Neuron (in vitro differentiated cells): ENCODE results near the gene CADM4.
"Not testable (repeated sequence)": the region's sequence is repeated elsewhere in the genome, so short reads cannot be mapped to it uniquely, and the experiment has no call there.

Experiments used
- H2AFZ ChIP-seq: one replicate; pipeline ENCODE4 v1.6.1; 2013; ENCODE audit warnings: low read depth, mild to moderate bottlenecking, inconsistent platforms, low read length, moderate library complexity
- H3K27me3 ChIP-seq: one replicate; pipeline ENCODE4 v1.6.1; 2013; ENCODE audit warnings: low read length; ENCODE audit not compliant: insufficient read depth
- H3K36me3 ChIP-seq: one replicate; pipeline ENCODE4 v1.6.1; 2013; ENCODE audit warnings: low read length; ENCODE audit not compliant: insufficient read depth
- H3K4me1 ChIP-seq: one replicate; pipeline ENCODE4 v1.6.1; 2013; ENCODE audit warnings: low read length; ENCODE audit not compliant: insufficient read depth
- H3K4me3 ChIP-seq: 2 replicates; pipeline ENCODE4 v1.5.1; 2013; ENCODE audit warnings: mild to moderate bottlenecking, low read length, moderate library complexity
- H3K9me3 ChIP-seq: one replicate; pipeline ENCODE4 v1.6.1; 2013; ENCODE audit warnings: low read length

Gene CADM4, protein sequence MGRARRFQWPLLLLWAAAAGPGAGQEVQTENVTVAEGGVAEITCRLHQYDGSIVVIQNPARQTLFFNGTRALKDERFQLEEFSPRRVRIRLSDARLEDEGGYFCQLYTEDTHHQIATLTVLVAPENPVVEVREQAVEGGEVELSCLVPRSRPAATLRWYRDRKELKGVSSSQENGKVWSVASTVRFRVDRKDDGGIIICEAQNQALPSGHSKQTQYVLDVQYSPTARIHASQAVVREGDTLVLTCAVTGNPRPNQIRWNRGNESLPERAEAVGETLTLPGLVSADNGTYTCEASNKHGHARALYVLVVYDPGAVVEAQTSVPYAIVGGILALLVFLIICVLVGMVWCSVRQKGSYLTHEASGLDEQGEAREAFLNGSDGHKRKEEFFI

DNA sequence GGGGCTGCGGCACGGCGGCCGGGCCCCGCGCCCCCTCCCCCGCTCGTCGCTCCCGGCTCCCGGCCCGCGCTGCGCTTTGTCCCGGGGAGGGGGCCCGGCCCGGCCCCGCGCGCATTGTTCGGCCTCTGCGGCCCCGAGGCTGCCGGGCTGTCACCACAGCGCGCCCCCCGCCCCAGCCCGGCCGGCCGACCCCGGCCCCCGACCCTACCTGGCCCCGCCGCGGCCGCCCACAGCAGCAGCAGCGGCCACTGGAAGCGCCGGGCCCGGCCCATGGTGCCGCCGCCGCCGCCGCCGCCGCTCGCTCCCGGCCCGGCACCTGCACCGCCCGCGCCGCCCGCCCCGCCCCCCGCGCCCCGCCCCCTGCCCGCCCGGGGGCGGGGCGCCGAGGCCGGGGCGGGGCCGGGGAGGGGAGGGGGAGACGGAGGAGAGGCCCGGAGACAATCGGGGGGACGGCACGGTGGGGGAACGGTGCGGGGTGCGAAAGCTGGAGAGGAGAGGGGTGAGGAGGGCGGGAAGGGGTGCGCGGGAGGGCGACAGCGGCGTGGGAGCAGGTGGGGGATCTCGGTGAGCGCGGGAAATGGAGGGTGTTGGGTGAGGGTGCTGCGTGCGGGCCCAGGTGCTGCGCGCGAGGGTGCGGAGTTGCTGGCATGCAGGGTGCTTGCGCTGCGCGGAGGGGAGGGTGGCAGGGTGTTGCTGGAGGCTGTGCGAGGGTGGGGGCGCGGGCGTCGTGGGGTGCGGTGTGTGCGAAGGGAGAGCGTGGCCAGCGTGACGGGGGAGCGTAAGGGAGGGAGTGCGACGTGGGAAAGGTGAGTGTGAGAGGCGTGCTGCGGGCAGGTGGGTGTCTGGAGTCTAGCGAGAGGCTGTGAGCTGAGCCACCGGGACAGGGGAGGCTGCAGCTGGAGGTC is at the start of gene CADM4:
TSS of gene CADM4 (minus strand) at position 332 of the 905 bp plus-strand sequence. CDS start at position 272, 60 bp downstream.
- H3K27me3 ChIP-seq: no peaks in the 10 kb centered on the region
- H3K36me3 ChIP-seq: no peaks in the 10 kb centered on the region
- peak within 1 kb of the TSS; percentile 86 for H2AFZ ChIP-seq
- H3K9me3 ChIP-seq: no peaks in the 10 kb centered on the region
- H3K4me3 ChIP-seq: peak within 1 kb of the TSS; percentile 92
- peaks cover 44% of the 10 kb centered on the region for H3K4me1 ChIP-seq

- no peaks in the 10 kb centered on the region for H3K36me3 ChIP-seq
- H3K4me1 ChIP-seq: peaks cover 11% of the 10 kb centered on the region
Observed at GRCh38 chr19:43688059-43688701, 48.5 kb upstream of the CADM4 start.

DNA sequence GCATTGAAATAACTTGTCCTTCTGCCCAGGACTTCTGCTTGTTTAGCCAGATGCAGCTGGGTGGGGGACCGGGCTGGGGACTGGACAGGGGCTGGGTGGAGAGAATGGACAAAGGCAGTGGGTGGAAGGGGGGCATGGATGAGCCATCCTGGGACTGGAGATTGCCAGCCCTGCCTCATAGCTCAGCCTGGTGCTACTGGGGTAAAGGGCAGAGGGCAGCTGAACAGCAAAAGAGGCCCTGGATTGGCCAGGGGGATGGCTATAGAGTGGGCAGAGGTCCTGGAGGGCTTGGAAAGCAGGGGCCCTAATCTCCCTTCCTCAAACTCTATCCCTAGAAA is 48.0 kb upstream of the CADM4 start:
- Histone ChIP-seq H3K4me1 (peaks cover 11% of the 10 kb centered on the region), H3K36me3 (no peaks in the 10 kb centered on the region), H3K9me3 (no peaks in the 10 kb centered on the region), H3K4me3 (no peak overlapping the region), H2AFZ (no peak overlapping the region), H3K27me3 (no peaks in the 10 kb centered on the region)

More at GRCh38 chr19:43688059-43688701, 48.5 kb upstream of the CADM4 start:
- no peak overlapping the region for H2AFZ ChIP-seq
- H3K27me3 ChIP-seq: no peaks in the 10 kb centered on the region
- no peak overlapping the region for H3K4me3 ChIP-seq
- H3K9me3 ChIP-seq: no peaks in the 10 kb centered on the region

GRCh38 chr19:43684326-43684725 is 44.7 kb upstream of the CADM4 start:
- Histone ChIP-seq H3K4me1 (peaks cover 11% of the 10 kb centered on the region), H3K9me3 (no peaks in the 10 kb centered on the region), H2AFZ (no peak overlapping the region), H3K27me3 (no peaks in the 10 kb centered on the region), H3K4me3 (no peak overlapping the region), H3K36me3 (no peaks in the 10 kb centered on the region)

DNA sequence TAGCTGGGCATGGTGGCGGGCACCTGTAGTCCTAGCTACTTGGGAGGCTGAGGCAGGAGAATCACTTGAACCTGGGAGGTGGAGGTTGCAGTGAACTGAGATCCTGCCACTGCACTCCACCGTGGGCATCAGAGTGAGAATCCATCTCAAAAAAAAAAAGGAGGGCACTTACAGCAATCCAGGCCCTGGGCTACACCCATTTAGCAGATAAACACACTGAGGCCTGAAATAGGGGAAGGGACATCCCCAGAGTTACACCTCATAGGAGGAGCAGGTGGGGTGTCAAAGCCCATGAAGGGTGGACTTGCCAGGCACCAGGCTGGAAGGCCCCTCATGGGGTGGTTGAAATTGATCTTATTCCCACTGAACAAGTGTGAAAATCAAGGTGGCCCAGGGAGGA is 44.3 kb upstream of the CADM4 start:
- Histone ChIP-seq H2AFZ (no peak overlapping the region), H3K4me3 (no peak overlapping the region), H3K9me3 (no peaks in the 10 kb centered on the region), H3K27me3 (no peaks in the 10 kb centered on the region), H3K4me1 (peaks cover 11% of the 10 kb centered on the region), H3K36me3 (no peaks in the 10 kb centered on the region)

DNA sequence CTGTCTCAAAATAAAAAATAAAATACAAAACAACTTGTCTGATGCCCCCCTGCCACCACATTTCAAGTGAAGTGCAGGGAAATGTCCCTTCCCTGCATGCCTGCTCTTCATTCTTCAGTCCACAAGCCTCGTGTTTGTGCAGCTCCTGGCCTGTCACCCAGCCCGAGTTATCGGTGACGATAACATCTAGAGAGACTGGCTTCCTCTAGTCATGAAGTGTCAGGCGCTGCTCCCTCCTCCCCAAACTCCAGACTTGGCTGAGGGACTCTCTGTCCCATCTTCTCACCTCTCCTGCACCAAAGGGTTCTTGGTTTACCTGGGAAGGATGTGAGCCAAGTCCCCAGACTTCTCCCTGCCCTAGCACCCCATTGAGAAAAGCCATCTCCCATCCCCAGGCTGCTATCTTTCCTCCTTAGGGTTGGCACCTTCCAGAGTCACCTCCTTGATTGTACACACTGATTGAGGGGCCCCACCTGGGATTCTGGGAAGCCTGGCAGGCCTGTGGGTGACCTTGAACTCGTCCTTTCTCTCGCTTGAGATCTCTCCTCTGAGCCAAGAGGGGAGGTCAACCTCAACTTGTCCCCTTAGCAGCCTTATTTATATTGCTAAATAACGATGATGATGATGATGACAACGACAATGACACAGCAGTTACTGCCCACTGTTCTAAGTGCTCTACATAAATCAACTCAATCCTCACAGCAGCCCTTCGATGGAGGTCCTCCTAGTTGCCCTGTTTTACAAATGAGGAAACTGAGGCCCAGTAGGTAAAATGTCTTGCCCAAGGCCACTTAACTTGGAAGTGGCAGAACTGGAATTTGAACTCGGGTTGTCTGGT is 43.4 kb upstream of the CADM4 start:
- Histone ChIP-seq H3K4me3 (no peak overlapping the region), H2AFZ (no peak overlapping the region), H3K36me3 (no peaks in the 10 kb centered on the region), H3K27me3 (no peaks in the 10 kb centered on the region), H3K4me1 (peaks cover 11% of the 10 kb centered on the region), H3K9me3 (no peaks in the 10 kb centered on the region)

DNA sequence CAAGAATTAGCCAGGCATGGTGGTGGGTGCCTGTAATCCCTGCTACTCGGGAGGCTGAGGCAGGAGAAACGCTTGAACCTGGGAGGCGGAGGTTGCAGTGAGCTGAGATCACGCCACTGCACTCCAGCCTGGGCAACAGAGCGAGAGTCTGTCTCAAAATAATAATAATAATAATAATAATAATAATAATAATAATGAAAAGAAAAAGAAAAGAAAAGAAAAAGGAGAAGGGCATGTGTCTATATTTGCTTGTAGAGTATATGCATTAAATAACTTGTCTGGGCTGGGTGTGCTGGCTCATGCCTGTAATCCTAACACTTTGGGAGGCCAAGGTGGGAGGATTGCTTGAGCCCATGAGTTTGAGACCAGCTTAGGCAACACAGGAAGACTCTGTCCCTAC is 42.6 kb upstream of the CADM4 start:
- not testable (repeated sequence) for H3K27me3 ChIP-seq, H3K4me1 ChIP-seq, H3K36me3 ChIP-seq, H2AFZ ChIP-seq, H3K9me3 ChIP-seq, H3K4me3 ChIP-seq

GRCh38 chr19:43681821-43682220 is 42.2 kb upstream of the CADM4 start:
- peaks cover 4% of the 10 kb centered on the region for H3K27me3 ChIP-seq
- H3K9me3 ChIP-seq: no peaks in the 10 kb centered on the region
- H3K4me1 ChIP-seq: peaks cover 1% of the 10 kb centered on the region
- no peak overlapping the region for H2AFZ ChIP-seq
- no peaks in the 10 kb centered on the region for H3K36me3 ChIP-seq
- no peak overlapping the region for H3K4me3 ChIP-seq

- Histone ChIP-seq H3K27me3 (peaks cover 6% of the 10 kb centered on the region), H3K36me3 (no peaks in the 10 kb centered on the region), H2AFZ (no peak overlapping the region), H3K9me3 (no peaks in the 10 kb centered on the region), H3K4me3 (no peak overlapping the region), H3K4me1 (no peaks in the 10 kb centered on the region)
Observed at GRCh38 chr19:43678512-43679261, 39.0 kb upstream of the CADM4 start.

DNA sequence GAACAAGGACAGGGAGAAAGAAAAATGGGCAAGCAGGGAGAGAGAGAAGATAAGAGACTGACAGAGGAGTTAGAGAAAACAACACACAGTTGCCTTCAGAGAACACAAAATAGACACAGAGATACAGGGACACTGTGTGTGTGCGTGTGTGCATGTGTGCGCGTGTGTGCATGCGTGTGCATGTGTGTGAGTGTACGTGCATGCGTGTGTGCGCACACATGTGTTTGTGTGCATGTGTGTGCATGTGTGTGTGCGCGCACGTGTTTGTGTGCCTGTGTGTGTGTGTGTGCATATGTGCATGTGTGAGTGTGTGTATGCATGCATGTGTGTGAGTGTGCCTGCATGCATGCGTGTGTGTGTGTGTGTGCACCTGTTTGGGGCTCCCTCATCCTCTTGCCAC is 36.3 kb upstream of the CADM4 start:
- H3K9me3 ChIP-seq: no peaks in the 10 kb centered on the region
- H3K27me3 ChIP-seq: peaks cover 7% of the 10 kb centered on the region

GRCh38 chr19:43675269-43675879 is 35.7 kb upstream of the CADM4 start:
- Histone ChIP-seq H3K9me3 (no peaks in the 10 kb centered on the region), H2AFZ (no peak overlapping the region), H3K36me3 (no peaks in the 10 kb centered on the region), H3K4me1 (no peaks in the 10 kb centered on the region), H3K27me3 (peaks cover 12% of the 10 kb centered on the region), H3K4me3 (no peak overlapping the region)

More for the DNA sequence above, 36.3 kb upstream of the CADM4 start:
- Histone ChIP-seq H3K4me3 (no peak overlapping the region), H2AFZ (no peak overlapping the region), H3K36me3 (no peaks in the 10 kb centered on the region), H3K4me1 (no peaks in the 10 kb centered on the region)
